ENCODE data around the gene DDX56. TPM values are rescaled to one million over a fixed set of nuclear protein-coding genes. Genes with fewer than 3 reads are reported as not detected.

The DDX56 gene
- total RNA-seq, 1 experiment from 2014 or later, result 154 TPM

DNA sequence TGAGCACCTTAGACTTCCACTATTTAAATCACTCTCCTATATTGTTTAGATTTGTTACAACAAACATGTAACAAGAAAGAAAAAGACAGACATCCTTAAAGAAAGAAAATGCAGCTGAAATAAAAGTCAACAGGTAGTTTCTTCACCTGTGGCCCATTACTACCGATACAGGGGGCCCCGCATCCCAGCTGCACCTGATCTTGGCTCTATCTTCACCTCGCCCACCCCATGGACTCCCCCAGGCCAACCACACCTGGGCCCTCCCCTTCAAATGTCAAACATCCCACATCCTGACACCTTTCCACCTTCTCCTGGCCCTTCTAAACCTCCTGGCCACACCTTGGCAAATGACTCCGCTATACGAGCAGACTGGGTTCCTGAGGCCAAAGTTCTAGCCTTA is 7.0 kb downstream of the DDX56 start:
- Mint-ChIP-seq H3K27me3 (ENCODE audit: insufficient read depth, unreplicated experiment) (no peaks in the 10 kb centered on the region), H3K4me3 (ENCODE audit: unreplicated experiment) (no peak overlapping the region), H3K36me3 (ENCODE audit: insufficient read depth, unreplicated experiment) (peaks cover 87% of the 10 kb centered on the region), H3K27ac (ENCODE audit: unreplicated experiment) (no peak overlapping the region), H3K9me3 (ENCODE audit: unreplicated experiment) (no peaks in the 10 kb centered on the region), H3K4me1 (ENCODE audit: low read depth, unreplicated experiment) (peaks cover 20% of the 10 kb centered on the region)
- no peaks in the 10 kb centered on the region for H3K9me3 ChIP-seq
- TF ChIP-seq, protein P1, sequence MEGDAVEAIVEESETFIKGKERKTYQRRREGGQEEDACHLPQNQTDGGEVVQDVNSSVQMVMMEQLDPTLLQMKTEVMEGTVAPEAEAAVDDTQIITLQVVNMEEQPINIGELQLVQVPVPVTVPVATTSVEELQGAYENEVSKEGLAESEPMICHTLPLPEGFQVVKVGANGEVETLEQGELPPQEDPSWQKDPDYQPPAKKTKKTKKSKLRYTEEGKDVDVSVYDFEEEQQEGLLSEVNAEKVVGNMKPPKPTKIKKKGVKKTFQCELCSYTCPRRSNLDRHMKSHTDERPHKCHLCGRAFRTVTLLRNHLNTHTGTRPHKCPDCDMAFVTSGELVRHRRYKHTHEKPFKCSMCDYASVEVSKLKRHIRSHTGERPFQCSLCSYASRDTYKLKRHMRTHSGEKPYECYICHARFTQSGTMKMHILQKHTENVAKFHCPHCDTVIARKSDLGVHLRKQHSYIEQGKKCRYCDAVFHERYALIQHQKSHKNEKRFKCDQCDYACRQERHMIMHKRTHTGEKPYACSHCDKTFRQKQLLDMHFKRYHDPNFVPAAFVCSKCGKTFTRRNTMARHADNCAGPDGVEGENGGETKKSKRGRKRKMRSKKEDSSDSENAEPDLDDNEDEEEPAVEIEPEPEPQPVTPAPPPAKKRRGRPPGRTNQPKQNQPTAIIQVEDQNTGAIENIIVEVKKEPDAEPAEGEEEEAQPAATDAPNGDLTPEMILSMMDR (IDR thresholded peaks at IDR 0.05; ENCODE audit: insufficient read depth in 1 of 2, low read depth in 1 of 2, low read length in 1 of 2, severe bottlenecking in 1 of 2, unreplicated experiment in 1 of 2), result no peak
- BruUV-seq (replicated peaks), result no TSS peak
- intact Hi-C loops (cut with micrococcal nuclease; ENCODE audit: unreplicated experiment), result no loop called here
- peaks cover 18% of the 10 kb centered on the region for H3K4me1 ChIP-seq
- H3K36me3 ChIP-seq (ENCODE audit: control insufficient read depth, insufficient read depth, low read length), result peaks cover 21% of the 10 kb centered on the region
- POLR2A ChIA-PET, result no interaction called here
- H3K27me3 ChIP-seq (replicated peaks; ENCODE audit: control insufficient read depth, insufficient read depth, low read length), result no peaks in the 10 kb centered on the region
- no peak for DNase-seq
- no peak overlapping the region for H3K4me3 ChIP-seq (ENCODE audit: low read depth, low read length)
- CTCF ChIA-PET, result no interaction called here

- Histone ChIP-seq H3K27me3 (replicated peaks; ENCODE audit: control insufficient read depth, insufficient read depth, low read length) (no peaks in the 10 kb centered on the region), H3K36me3 (ENCODE audit: control insufficient read depth, insufficient read depth, low read length) (peaks cover 21% of the 10 kb centered on the region), H3K4me1 (peaks cover 25% of the 10 kb centered on the region), H3K4me3 (ENCODE audit: low read depth, low read length) (no peak overlapping the region), H3K9me3 (no peaks in the 10 kb centered on the region)
- TF ChIP-seq, protein P1 (IDR thresholded peaks at IDR 0.05; ENCODE audit: insufficient read depth in 1 of 2, low read depth in 1 of 2, low read length in 1 of 2, severe bottlenecking in 1 of 2, unreplicated experiment in 1 of 2), result no peak
- no peak overlapping the region for H3K27ac Mint-ChIP-seq (ENCODE audit: unreplicated experiment)
- CTCF ChIA-PET, result interaction anchor here (0.5 to 2.5 kb wide), 10 partner anchors 8 to 435 kb away, joined by 3 to 10 read pairs (median 3); partner anchors contain the start of genes DDX56 and NUDCD3
- BruUV-seq (replicated peaks), result no TSS peak
- POLR2A ChIA-PET, result interaction anchor here (0.5 to 1.2 kb wide), 3 partner anchors 8 to 433 kb away, joined by 3 to 7 read pairs (median 3); partner anchors contain the start of gene DDX56
- DNase-seq, result no peak
- H3K9me3 Mint-ChIP-seq (ENCODE audit: unreplicated experiment), result no peaks in the 10 kb centered on the region
- H3K27me3 Mint-ChIP-seq (ENCODE audit: insufficient read depth, unreplicated experiment), result no peaks in the 10 kb centered on the region
- peaks cover 20% of the 10 kb centered on the region for H3K4me1 Mint-ChIP-seq (ENCODE audit: low read depth, unreplicated experiment)
- intact Hi-C loops (cut with micrococcal nuclease; ENCODE audit: unreplicated experiment), result loop anchor here (1.0 kb wide), 1 partner anchor 76 kb away; the partner anchor contains the start of gene NUDCD3
- peaks cover 80% of the 10 kb centered on the region for H3K36me3 Mint-ChIP-seq (ENCODE audit: insufficient read depth, unreplicated experiment)
- no peak overlapping the region for H3K4me3 Mint-ChIP-seq (ENCODE audit: unreplicated experiment)
Observed at GRCh38 chr7:44565795-44566559, 7.7 kb downstream of the DDX56 start.

- Mint-ChIP-seq H3K4me1 (ENCODE audit: low read depth, unreplicated experiment) (peaks cover 20% of the 10 kb centered on the region), H3K27ac (ENCODE audit: unreplicated experiment) (peak overlapping the region; percentile 82), H3K9me3 (ENCODE audit: unreplicated experiment) (no peaks in the 10 kb centered on the region), H3K27me3 (ENCODE audit: insufficient read depth, unreplicated experiment) (no peaks in the 10 kb centered on the region), H3K4me3 (ENCODE audit: unreplicated experiment) (no peak overlapping the region), H3K36me3 (ENCODE audit: insufficient read depth, unreplicated experiment) (peaks cover 74% of the 10 kb centered on the region)
- H3K9me3 ChIP-seq, result no peaks in the 10 kb centered on the region
- H3K36me3 ChIP-seq (ENCODE audit: control insufficient read depth, insufficient read depth, low read length), result peaks cover 18% of the 10 kb centered on the region
- no peaks in the 10 kb centered on the region for H3K27me3 ChIP-seq (replicated peaks; ENCODE audit: control insufficient read depth, insufficient read depth, low read length)
- POLR2A ChIA-PET, result interaction anchor here (0.5 to 1.2 kb wide), 5 partner anchors 9 to 547 kb away, joined by 3 to 7 read pairs (median 3); partner anchors contain the start of gene DDX56
- no peak overlapping the region for H3K4me3 ChIP-seq (ENCODE audit: low read depth, low read length)
- TF ChIP-seq, protein P1 (IDR thresholded peaks at IDR 0.05; ENCODE audit: insufficient read depth in 1 of 2, low read depth in 1 of 2, low read length in 1 of 2, severe bottlenecking in 1 of 2, unreplicated experiment in 1 of 2), result peak; percentile 94 to 97
- peaks cover 27% of the 10 kb centered on the region for H3K4me1 ChIP-seq
- CTCF ChIA-PET, result interaction anchor here (0.5 to 2.5 kb wide), 11 partner anchors 9 to 434 kb away, joined by 3 to 10 read pairs (median 3); partner anchors contain the start of genes DDX56 and NUDCD3
- DNase-seq, result peak; percentile 65 to 79
- BruUV-seq (replicated peaks), result no TSS peak
- intact Hi-C loops (cut with micrococcal nuclease; ENCODE audit: unreplicated experiment), result loop anchor here (1.0 kb wide), 1 partner anchor 75 kb away; the partner anchor contains the start of gene NUDCD3
Observed at GRCh38 chr7:44565097-44565794, 8.5 kb downstream of the DDX56 start.
